H54 (cell line): ENCODE data around the gene COPS9.

Experiments used
- DNase-seq: peaks from one replicate; pipeline ENCODE4 v3.0.0; 2011; ENCODE audit warnings: low spot score, mixed read lengths; ENCODE audit not compliant: insufficient read length
- FAIRE-seq: peaks from 3 replicates; lab custom pipeline; 2011; peaks lifted over from hg19 to GRCh38; lab: Jason Lieb, UNC
- POLR2A ChIP-seq: IDR thresholded peaks from 2 replicates; pipeline ENCODE4 v1.6.1; 2011; ENCODE audit warnings: low read depth, mild to moderate bottlenecking, low read length

Gene COPS9

DNA sequence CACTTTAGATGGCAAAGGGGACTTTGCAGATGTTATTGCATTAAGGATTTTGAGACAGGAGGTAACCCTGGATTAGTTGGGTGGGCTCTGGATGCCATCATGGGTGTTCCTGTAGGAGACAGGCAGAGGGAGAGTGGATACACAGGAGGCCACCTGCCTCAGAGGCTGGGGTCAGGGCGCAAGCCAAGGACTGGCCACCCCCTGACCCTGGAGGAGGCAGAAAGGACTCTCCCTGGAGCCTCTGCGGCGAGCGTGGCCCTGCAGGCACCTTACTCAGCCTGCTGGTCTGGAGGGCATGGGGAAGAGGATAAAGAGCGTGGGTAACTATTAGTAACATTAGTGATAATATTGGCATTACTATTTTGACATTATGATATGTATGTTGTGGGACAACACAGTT lies 25.9 kb upstream of the COPS9 start:
- DNase-seq: no peak
- no peak for FAIRE-seq
- TF ChIP-seq POLR2A: no peak

- FAIRE-seq: no peak
- no peak for DNase-seq
- no peak; the same call in 1 of the 2 replicates for TF ChIP-seq POLR2A
Observed at GRCh38 chr2:240161087-240161750, 25.1 kb upstream of the COPS9 start.

- TF ChIP-seq POLR2A: no peak
- FAIRE-seq (no peak), DNase-seq (no peak)
Observed at GRCh38 chr2:240160291-240161086, 24.4 kb upstream of the COPS9 start.

GRCh38 chr2:240159251-240159839 lies 23.2 kb upstream of the COPS9 start:
- no peak for TF ChIP-seq POLR2A
- FAIRE-seq: no peak
- no peak for DNase-seq

DNA sequence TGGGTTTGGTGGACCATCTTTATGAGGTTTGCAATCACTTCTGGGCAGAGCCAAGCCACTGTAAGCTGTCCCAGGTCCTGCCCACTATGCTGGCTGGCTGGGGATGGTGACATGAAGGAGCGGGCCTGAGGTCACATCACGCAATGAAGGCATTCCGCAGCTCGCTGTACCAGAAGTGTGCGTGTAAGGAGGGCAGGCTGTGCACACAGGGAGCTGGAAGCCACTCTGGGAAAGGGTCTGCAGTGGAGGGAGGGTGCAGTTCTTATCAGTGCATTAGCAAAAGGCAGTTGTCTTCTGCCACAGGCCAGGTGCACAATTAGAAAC lies 21.0 kb upstream of the COPS9 start:
- DNase-seq (no peak), FAIRE-seq (no peak)
- TF ChIP-seq POLR2A: no peak

DNA sequence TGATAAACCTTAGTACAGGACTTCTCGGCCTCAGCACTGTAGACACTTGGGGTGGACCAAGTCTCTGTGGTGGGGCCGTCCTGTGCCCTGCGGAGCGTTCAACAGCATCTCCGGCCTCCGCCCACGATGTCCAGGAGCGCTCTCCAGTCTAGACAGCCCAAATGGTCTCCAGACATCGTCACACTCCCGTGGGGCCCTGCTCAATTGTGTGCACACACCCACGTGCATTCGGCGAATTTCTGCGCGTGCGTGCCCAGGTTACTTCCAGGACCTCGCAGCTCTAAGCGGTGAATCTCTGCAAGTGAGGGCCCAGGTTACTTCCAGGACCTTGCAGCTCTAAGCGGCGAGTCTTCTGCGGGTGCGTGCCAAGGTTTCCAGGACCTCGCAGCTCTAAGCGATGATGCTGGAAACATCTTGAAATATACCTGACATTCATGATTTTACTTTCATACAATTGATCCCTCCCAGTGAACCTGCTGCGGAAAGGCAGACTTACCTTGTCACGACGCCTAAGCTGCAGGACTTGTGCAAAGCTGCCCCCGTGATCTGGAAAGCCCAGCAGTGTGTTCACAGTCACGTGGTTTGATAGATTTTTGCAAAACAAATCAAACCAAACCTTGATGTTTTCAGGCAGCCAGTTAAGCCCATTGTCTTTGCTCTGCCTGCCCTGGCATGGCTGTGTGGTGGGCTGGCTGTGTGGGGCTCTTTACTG lies 20.5 kb upstream of the COPS9 start:
- FAIRE-seq: no peak
- DNase-seq: no peak
- TF ChIP-seq POLR2A: no peak

GRCh38 chr2:240155745-240156390 lies 19.8 kb upstream of the COPS9 start:
- no peak for TF ChIP-seq POLR2A
- no peak for FAIRE-seq
- DNase-seq: no peak

GRCh38 chr2:240155048-240155744 lies 19.1 kb upstream of the COPS9 start:
- FAIRE-seq (no peak), DNase-seq (no peak)
- TF ChIP-seq POLR2A: no peak

- FAIRE-seq (no peak), DNase-seq (no peak)
- no peak for TF ChIP-seq POLR2A
Observed at GRCh38 chr2:240154606-240155005, 18.5 kb upstream of the COPS9 start.

DNA sequence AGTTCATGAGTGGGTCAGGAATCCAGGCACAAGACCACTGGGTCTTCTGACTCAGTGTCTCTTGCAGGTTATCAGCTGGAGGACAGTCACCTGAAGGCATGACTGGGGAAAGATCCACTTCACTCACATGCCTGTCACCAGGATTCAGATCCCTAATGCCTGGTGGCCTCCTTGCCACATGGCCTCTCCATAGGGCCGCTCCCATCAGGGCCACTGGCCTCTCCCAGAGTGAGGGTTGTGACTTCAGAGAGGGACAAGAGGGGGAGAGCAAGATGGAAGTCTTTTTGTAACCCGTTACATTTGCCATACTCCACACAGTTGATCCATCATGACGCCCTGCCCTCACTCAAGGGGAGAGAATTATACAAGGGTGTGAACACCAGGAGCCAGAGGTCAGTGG lies 17.3 kb upstream of the COPS9 start:
- FAIRE-seq: no peak
- DNase-seq: no peak
- no peak for TF ChIP-seq POLR2A

- no peak for TF ChIP-seq POLR2A
- no peak for DNase-seq
- FAIRE-seq: no peak
Observed at GRCh38 chr2:240151477-240152031, 15.4 kb upstream of the COPS9 start.

GRCh38 chr2:240149943-240150784 lies 14.1 kb upstream of the COPS9 start:
- FAIRE-seq (no peak), DNase-seq (peak; percentile 73)
- no peak for TF ChIP-seq POLR2A
